ENCODE results near the gene BCORL1. TPM values are rescaled to one million over a fixed set of nuclear protein-coding genes. Genes with fewer than 3 reads are reported as not detected.
A peak's percentile ranks its signal among the peaks of the same experiment; 100 is the strongest.

BCORL1 gene
- total RNA-seq, 1 donor from 2014 or later, result 22.3 TPM

- Histone ChIP-seq H3K36me3 (ENCODE audit: insufficient read depth, low read length) (no peaks in the 10 kb centered on the region), H2AFZ (ENCODE audit: low read depth, low read length) (no peak overlapping the region), H3K4me3 (ENCODE audit: insufficient read depth, low read depth, low read length) (no peak overlapping the region), H3K4me1 (ENCODE audit: insufficient read depth, low read length) (no peaks in the 10 kb centered on the region), H3K9ac (ENCODE audit: low read length) (no peak overlapping the region), H3K4me2 (ENCODE audit: low read length) (no peak overlapping the region), H3K9me3 (ENCODE audit: insufficient read depth, low read depth, low read length) (no peaks in the 10 kb centered on the region), H3K27ac (ENCODE audit: low read depth, low read length) (no peak overlapping the region), H3K79me2 (ENCODE audit: insufficient read depth, low read length) (no peaks in the 10 kb centered on the region), H3K27me3 (ENCODE audit: insufficient read depth, low read length) (no peaks in the 10 kb centered on the region), H4K20me1 (ENCODE audit: insufficient read depth, low read length) (no peaks in the 10 kb centered on the region)
- H3K27me3 Mint-ChIP-seq (ENCODE audit: low read depth, unreplicated experiment), result peaks cover 14% of the 10 kb centered on the region
- H3K4me3 Mint-ChIP-seq (ENCODE audit: unreplicated experiment), result no peak overlapping the region
- TF ChIP-seq EZH2 (IDR thresholded peaks at IDR 0.05; ENCODE audit: insufficient read depth, low read length) (no peak), CTCF (IDR thresholded peaks at IDR 0.05; ENCODE audit: insufficient read depth, low read depth, low read length) (no peak)
- no peaks in the 10 kb centered on the region for H3K4me1 Mint-ChIP-seq (ENCODE audit: low read depth, unreplicated experiment)
- DNase-seq (ENCODE audit: low read depth) (no peak), FAIRE-seq (no peak)
- no peaks in the 10 kb centered on the region for H3K9me3 Mint-ChIP-seq (ENCODE audit: unreplicated experiment)
- H3K36me3 Mint-ChIP-seq (ENCODE audit: low read depth, unreplicated experiment), result no peaks in the 10 kb centered on the region
- H3K27ac Mint-ChIP-seq (ENCODE audit: unreplicated experiment), result no peak overlapping the region
Observed at GRCh38 chrX:129968968-129969367, 13.5 kb upstream of the BCORL1 start.

- Histone ChIP-seq H3K4me1 (ENCODE audit: insufficient read depth, low read length) (peaks cover 3% of the 10 kb centered on the region), H3K36me3 (ENCODE audit: insufficient read depth, low read length) (no peaks in the 10 kb centered on the region), H3K27me3 (ENCODE audit: insufficient read depth, low read length) (no peaks in the 10 kb centered on the region), H3K9ac (ENCODE audit: low read length) (no peak overlapping the region), H3K79me2 (ENCODE audit: insufficient read depth, low read length) (no peaks in the 10 kb centered on the region), H3K4me3 (ENCODE audit: insufficient read depth, low read depth, low read length) (no peak overlapping the region), H3K27ac (ENCODE audit: low read depth, low read length) (no peak overlapping the region), H3K4me2 (ENCODE audit: low read length) (no peak overlapping the region), H4K20me1 (ENCODE audit: insufficient read depth, low read length) (no peaks in the 10 kb centered on the region), H3K9me3 (ENCODE audit: insufficient read depth, low read depth, low read length) (no peaks in the 10 kb centered on the region), H2AFZ (ENCODE audit: low read depth, low read length) (no peak overlapping the region)
- Mint-ChIP-seq H3K27me3 (ENCODE audit: low read depth, unreplicated experiment) (peaks cover 16% of the 10 kb centered on the region), H3K9me3 (ENCODE audit: unreplicated experiment) (no peaks in the 10 kb centered on the region), H3K36me3 (ENCODE audit: low read depth, unreplicated experiment) (no peaks in the 10 kb centered on the region), H3K4me1 (ENCODE audit: low read depth, unreplicated experiment) (no peaks in the 10 kb centered on the region), H3K27ac (ENCODE audit: unreplicated experiment) (no peak overlapping the region), H3K4me3 (ENCODE audit: unreplicated experiment) (no peak overlapping the region)
- TF ChIP-seq CTCF (IDR thresholded peaks at IDR 0.05; ENCODE audit: insufficient read depth, low read depth, low read length) (no peak), EZH2 (IDR thresholded peaks at IDR 0.05; ENCODE audit: insufficient read depth, low read length) (no peak)
- DNase-seq (ENCODE audit: low read depth) (no peak), FAIRE-seq (no peak)
Observed at GRCh38 chrX:129976441-129976840, 6.0 kb upstream of the BCORL1 start.

GRCh38 chrX:129979207-129979920 lies 3.1 kb upstream of the BCORL1 start:
- Histone ChIP-seq H3K36me3 (ENCODE audit: insufficient read depth, low read length) (no peaks in the 10 kb centered on the region), H3K27ac (ENCODE audit: low read depth, low read length) (no peak overlapping the region), H2AFZ (ENCODE audit: low read depth, low read length) (no peak overlapping the region), H3K79me2 (ENCODE audit: insufficient read depth, low read length) (no peaks in the 10 kb centered on the region), H3K27me3 (ENCODE audit: insufficient read depth, low read length) (no peaks in the 10 kb centered on the region), H4K20me1 (ENCODE audit: insufficient read depth, low read length) (no peaks in the 10 kb centered on the region), H3K9ac (ENCODE audit: low read length) (no peak overlapping the region), H3K9me3 (ENCODE audit: insufficient read depth, low read depth, low read length) (no peaks in the 10 kb centered on the region), H3K4me3 (ENCODE audit: insufficient read depth, low read depth, low read length) (no peak overlapping the region), H3K4me1 (ENCODE audit: insufficient read depth, low read length) (peaks cover 5% of the 10 kb centered on the region), H3K4me2 (ENCODE audit: low read length) (no peak overlapping the region)
- no peak for DNase-seq (ENCODE audit: low read depth)
- H3K27ac Mint-ChIP-seq (ENCODE audit: unreplicated experiment), result no peak overlapping the region
- peak; percentile 37 for FAIRE-seq
- no peaks in the 10 kb centered on the region for H3K9me3 Mint-ChIP-seq (ENCODE audit: unreplicated experiment)
- H3K27me3 Mint-ChIP-seq (ENCODE audit: low read depth, unreplicated experiment), result peaks cover 3% of the 10 kb centered on the region
- TF ChIP-seq CTCF (IDR thresholded peaks at IDR 0.05; ENCODE audit: insufficient read depth, low read depth, low read length) (no peak), EZH2 (IDR thresholded peaks at IDR 0.05; ENCODE audit: insufficient read depth, low read length) (no peak)
- no peaks in the 10 kb centered on the region for H3K4me1 Mint-ChIP-seq (ENCODE audit: low read depth, unreplicated experiment)
- peak overlapping the region; percentile 76 for H3K4me3 Mint-ChIP-seq (ENCODE audit: unreplicated experiment)
- no peaks in the 10 kb centered on the region for H3K36me3 Mint-ChIP-seq (ENCODE audit: low read depth, unreplicated experiment)

Data from astrocyte (in vitro differentiated cells and primary cell).